H9 (cell line): ENCODE data around the gene TRIM44. TPM values are rescaled to one million over a fixed set of nuclear protein-coding genes. Genes with fewer than 3 reads are reported as not detected.

Source experiments
- DNase-seq: peaks from one replicate; pipeline ENCODE4 v3.0.0-alpha.2; 2017
- H2AFZ ChIP-seq: one replicate; pipeline ENCODE4 v1.6.1; 2013; ENCODE audit warnings: mild to moderate bottlenecking, low read length, control low read depth, moderate library complexity
- H2AK5ac ChIP-seq: 2 replicates; pipeline ENCODE4 v1.6.1; 2013; ENCODE audit warnings: low read length, control low read depth, mixed read lengths; ENCODE audit not compliant: insufficient read length
- H2BK120ac ChIP-seq: one replicate; pipeline ENCODE4 v1.6.1; 2013; ENCODE audit warnings: low read depth, mild to moderate bottlenecking, low read length, control low read depth, inconsistent platforms; ENCODE audit not compliant: poor library complexity, severe bottlenecking
- H2BK12ac ChIP-seq: 2 replicates; pipeline ENCODE4 v1.6.1; 2013; ENCODE audit warnings: low read length, control low read depth, mixed read lengths, low read depth; ENCODE audit not compliant: insufficient read length
- H2BK15ac ChIP-seq: 2 replicates; pipeline ENCODE4 v1.6.1; 2013; ENCODE audit warnings: low read depth, low read length, control low read depth
- H2BK20ac ChIP-seq: one replicate; pipeline ENCODE4 v1.6.1; 2013; ENCODE audit warnings: low read depth, mild to moderate bottlenecking, low read length, control low read depth, inconsistent platforms; ENCODE audit not compliant: poor library complexity, severe bottlenecking
- H2BK5ac ChIP-seq: 2 replicates; pipeline ENCODE4 v1.6.1; 2013; ENCODE audit warnings: low read length, control low read depth, mixed read lengths; ENCODE audit not compliant: insufficient read length
- H3K14ac ChIP-seq: 2 replicates; pipeline ENCODE4 v1.6.1; 2013; ENCODE audit warnings: low read length, control low read depth; ENCODE audit not compliant: insufficient read depth
- H3K18ac ChIP-seq: 2 replicates; pipeline ENCODE4 v1.6.1; 2013; ENCODE audit warnings: low read depth, mild to moderate bottlenecking, mixed read lengths, low read length, control low read depth; ENCODE audit not compliant: insufficient read length
- H3K23ac ChIP-seq: 2 replicates; pipeline ENCODE4 v1.6.1; 2013; ENCODE audit warnings: low read length, control low read depth, mixed read lengths, low read depth; ENCODE audit not compliant: insufficient read length
- H3K23me2 ChIP-seq: 2 replicates; pipeline ENCODE4 v1.6.1; 2013; ENCODE audit warnings: low read depth, mild to moderate bottlenecking, mixed read lengths, low read length, control low read depth; ENCODE audit not compliant: insufficient read length, poor library complexity, severe bottlenecking
- H3K27ac ChIP-seq: 2 replicates; pipeline ENCODE4 v1.5.1; 2013; ENCODE audit warnings: low read length, control low read depth, mixed read lengths, low read depth; ENCODE audit not compliant: insufficient read length
- H3K27me3 ChIP-seq: 2 replicates; pipeline ENCODE4 v1.6.1; 2013; ENCODE audit warnings: low read length, control low read depth, inconsistent platforms; ENCODE audit not compliant: insufficient read depth
- H3K4ac ChIP-seq: 2 replicates; pipeline ENCODE4 v1.6.1; 2013; ENCODE audit warnings: low read depth, mild to moderate bottlenecking, control low read depth, inconsistent platforms, low read length, moderate library complexity
- H3K4me1 ChIP-seq: 2 replicates; pipeline ENCODE4 v1.6.1; 2013; ENCODE audit warnings: low read length, control low read depth, inconsistent platforms; ENCODE audit not compliant: insufficient read depth
- H3K4me2 ChIP-seq: 2 replicates; pipeline ENCODE4 v1.6.1; 2013; ENCODE audit warnings: low read length, control low read depth, mixed read lengths; ENCODE audit not compliant: insufficient read length, insufficient read depth
- H3K56ac ChIP-seq: 2 replicates; pipeline ENCODE4 v1.6.1; 2013; ENCODE audit warnings: low read depth, mild to moderate bottlenecking, mixed read lengths, low read length, control low read depth; ENCODE audit not compliant: insufficient read length
- H3K79me1 ChIP-seq: 2 replicates; pipeline ENCODE4 v1.6.1; 2013; ENCODE audit warnings: low read depth, mild to moderate bottlenecking, moderate library complexity, low read length, control low read depth, inconsistent platforms; ENCODE audit not compliant: insufficient read depth, poor library complexity, severe bottlenecking
- H3K79me2 ChIP-seq: 2 replicates; pipeline ENCODE4 v1.6.1; 2013; ENCODE audit warnings: low read length, control low read depth, inconsistent platforms; ENCODE audit not compliant: insufficient read depth
- H3K9ac ChIP-seq: 2 replicates; pipeline ENCODE4 v1.6.1; 2013; ENCODE audit warnings: low read length, control low read depth, mixed read lengths; ENCODE audit not compliant: insufficient read length; ENCODE audit errors: extremely low read depth
- H3K9me3 ChIP-seq: one replicate; pipeline ENCODE4 v1.6.1; 2013; ENCODE audit warnings: low read depth, low read length, inconsistent platforms; ENCODE audit not compliant: control insufficient read depth
- H3T11ph ChIP-seq: one replicate; pipeline ENCODE4 v1.6.1; 2013; ENCODE audit warnings: mild to moderate bottlenecking, low read length, control low read depth, inconsistent platforms
- H4K20me1 ChIP-seq: one replicate; pipeline ENCODE4 v1.6.1; 2013; ENCODE audit not compliant: control insufficient read depth, insufficient read length, insufficient read depth
- H4K5ac ChIP-seq: 2 replicates; pipeline ENCODE4 v1.6.1; 2013; ENCODE audit warnings: low read depth, mild to moderate bottlenecking, mixed read lengths, low read length, control low read depth; ENCODE audit not compliant: insufficient read length
- H4K8ac ChIP-seq: replicated peaks from 2 replicates; pipeline ENCODE4 v1.6.1; 2013; ENCODE audit warnings: low read length, control low read depth, mixed read lengths, low read depth; ENCODE audit not compliant: insufficient read length
- H4K91ac ChIP-seq: 2 replicates; pipeline ENCODE4 v1.6.1; 2013; ENCODE audit warnings: low read depth, mild to moderate bottlenecking, moderate library complexity, mixed read lengths, low read length, control low read depth; ENCODE audit not compliant: insufficient read length
- H3K27ac Mint-ChIP-seq, 3 experiments: 2 replicates in 2 of 3; 3 replicates in 1 of 3; pipeline ENCODE4 v1.8.0; 2020 to 2021; ENCODE audit warnings: mixed read lengths in 3 of 3, mild to moderate bottlenecking in 1 of 3, moderate library complexity in 1 of 3
- H3K27me3 Mint-ChIP-seq: 2 replicates; pipeline ENCODE4 v1.8.0; 2021; ENCODE audit warnings: low read depth, mild to moderate bottlenecking, moderate library complexity, mixed read lengths
- H3K36me3 Mint-ChIP-seq, 3 experiments: 2 replicates in 2 of 3; 3 replicates in 1 of 3; pipeline ENCODE4 v1.8.0; 2020 to 2021; ENCODE audit warnings: low read depth in 3 of 3, mixed read lengths in 3 of 3; ENCODE audit not compliant: insufficient read depth in 1 of 3
- H3K4me1 Mint-ChIP-seq, 2 experiments: 2 replicates each; pipeline ENCODE4 v1.8.0; 2020; ENCODE audit warnings: mixed read lengths in 2 of 2
- H3K4me3 Mint-ChIP-seq, 2 experiments: 2 replicates in 1 of 2; 3 replicates in 1 of 2; pipeline ENCODE4 v1.8.0; 2020 to 2021; ENCODE audit warnings: mild to moderate bottlenecking in 2 of 2, mixed read lengths in 2 of 2, moderate library complexity in 1 of 2
- H3K9me3 Mint-ChIP-seq, 2 experiments: 2 replicates in 1 of 2; 3 replicates in 1 of 2; pipeline ENCODE4 v1.8.0; 2020; ENCODE audit warnings: mild to moderate bottlenecking in 2 of 2, mixed read lengths in 2 of 2, moderate library complexity in 1 of 2
- WGBS: extraction: QIAGEN DNeasy Blood & Tissue Kit; methylation state at CpG from one replicate; pipeline ENCODE4 v1.1.7; 2013; ENCODE audit warnings: missing lambda C conversion rate, low lambda C conversion rate, mixed read lengths; ENCODE audit not compliant: insufficient read length; ENCODE audit errors: extremely low coverage; 5-methylcytosine and 5-hydroxymethylcytosine counted together
- total RNA-seq: library from RNA; stranded (reverse); gene quantifications from 2 replicates; pipeline ENCODE4 v1.2.1, GENCODE V29; 2021
- TF ChIP-seq, protein P1 (sequence below): fragments of 200-600 bp; sonication (generic); conservative IDR thresholded peaks from 3 replicates; pipeline ENCODE4 v1.8.0; 2021; ENCODE audit warnings: antibody characterized with exemption, mild to moderate bottlenecking

Gene TRIM44
- total RNA-seq, 1 experiment from 2014 or later = 37.7 TPM

DNA sequence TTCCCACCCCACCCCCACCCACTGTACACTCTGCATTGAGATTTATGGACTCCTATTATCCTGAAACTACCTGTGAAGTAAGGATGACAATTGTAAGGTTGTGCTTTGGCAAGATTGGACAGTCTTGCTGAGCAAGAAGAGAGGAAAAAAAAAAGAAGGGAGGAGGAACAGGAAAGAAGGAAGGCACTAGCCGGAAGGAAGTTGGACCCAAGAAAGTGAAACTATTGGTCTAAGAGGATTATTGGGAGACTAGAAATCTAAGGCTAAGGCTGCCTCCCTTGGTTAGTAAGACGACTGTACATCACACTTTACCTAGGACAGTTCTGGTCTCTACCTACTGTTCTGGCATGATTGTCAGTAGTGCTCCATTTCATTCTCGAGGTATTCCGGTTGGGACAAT lies 12.1 kb upstream of the TRIM44 start:
- H3K27ac ChIP-seq = no peak overlapping the region

More for the DNA sequence above, 12.1 kb upstream of the TRIM44 start:
- Histone ChIP-seq H3K9ac (no peak overlapping the region), H3K4me1 (0 out of 2 replicates have a peak, but pooled peaks cover 3% of the 10 kb centered on the region), H2AFZ (no peak overlapping the region), H4K5ac (no peak overlapping the region), H4K8ac (no peak overlapping the region), H3K79me1 (no peaks in the 10 kb centered on the region), H2BK5ac (no peak overlapping the region), H3K79me2 (no peaks in the 10 kb centered on the region), H2AK5ac (no peak overlapping the region), H3T11ph (no peak overlapping the region), H3K4me2 (no peak overlapping the region), H2BK20ac (no peak overlapping the region), H3K56ac (no peak overlapping the region), H3K23ac (no peak overlapping the region), H4K20me1 (no peaks in the 10 kb centered on the region), H3K14ac (no peak overlapping the region), H3K18ac (no peak overlapping the region), H2BK15ac (no peak overlapping the region), H3K9me3 (no peaks in the 10 kb centered on the region), H4K91ac (no peak overlapping the region), H3K4ac (no peak overlapping the region), H3K23me2 (no peaks in the 10 kb centered on the region), H3K27me3 (no peaks in the 10 kb centered on the region; the same call in 1 of the 2 replicates), H2BK12ac (no peak overlapping the region), H2BK120ac (no peak overlapping the region)
- Mint-ChIP-seq H3K9me3 (no peaks in the 10 kb centered on the region; a peak in 1 of 5 replicates), H3K4me3 (no peak overlapping the region), H3K4me1 (peaks cover 17 to 25% of the 10 kb centered on the region in 2 experiments), H3K27ac (no peak overlapping the region), H3K36me3 (no peaks in the 10 kb centered on the region), H3K27me3 (peaks cover 64% of the 10 kb centered on the region)
- no CpG with 5 or more reads among the region's 4 CpGs for WGBS
- no peak for DNase-seq
- TF ChIP-seq, protein P1, sequence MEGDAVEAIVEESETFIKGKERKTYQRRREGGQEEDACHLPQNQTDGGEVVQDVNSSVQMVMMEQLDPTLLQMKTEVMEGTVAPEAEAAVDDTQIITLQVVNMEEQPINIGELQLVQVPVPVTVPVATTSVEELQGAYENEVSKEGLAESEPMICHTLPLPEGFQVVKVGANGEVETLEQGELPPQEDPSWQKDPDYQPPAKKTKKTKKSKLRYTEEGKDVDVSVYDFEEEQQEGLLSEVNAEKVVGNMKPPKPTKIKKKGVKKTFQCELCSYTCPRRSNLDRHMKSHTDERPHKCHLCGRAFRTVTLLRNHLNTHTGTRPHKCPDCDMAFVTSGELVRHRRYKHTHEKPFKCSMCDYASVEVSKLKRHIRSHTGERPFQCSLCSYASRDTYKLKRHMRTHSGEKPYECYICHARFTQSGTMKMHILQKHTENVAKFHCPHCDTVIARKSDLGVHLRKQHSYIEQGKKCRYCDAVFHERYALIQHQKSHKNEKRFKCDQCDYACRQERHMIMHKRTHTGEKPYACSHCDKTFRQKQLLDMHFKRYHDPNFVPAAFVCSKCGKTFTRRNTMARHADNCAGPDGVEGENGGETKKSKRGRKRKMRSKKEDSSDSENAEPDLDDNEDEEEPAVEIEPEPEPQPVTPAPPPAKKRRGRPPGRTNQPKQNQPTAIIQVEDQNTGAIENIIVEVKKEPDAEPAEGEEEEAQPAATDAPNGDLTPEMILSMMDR = no peak
